ENCODE measurements around the gene TSNAX. TPM values are rescaled to one million over a fixed set of nuclear protein-coding genes. Genes with fewer than 3 reads are reported as not detected.

TSNAX gene
- total and polyA plus RNA-seq, 9 donors = 19.9 to 43.0 (median 32.0) TPM

GRCh38 chr1:231515748-231516147 is 12.7 kb upstream of the TSNAX start:
- DNase-seq = no peak
- Histone ChIP-seq H3K27ac (no peak overlapping the region), H3K27me3 (no peaks in the 10 kb centered on the region), H3K36me3 (no peaks in the 10 kb centered on the region), H3K9me3 (no peaks in the 10 kb centered on the region), H3K4me1 (ENCODE audit: insufficient read depth) (no peaks in the 10 kb centered on the region), H3K4me3 (no peak overlapping the region)
- TF ChIP-seq CTCF (IDR thresholded peaks at IDR 0.05) (no peak), POLR2A (IDR thresholded peaks at IDR 0.05) (no peak), EP300 (IDR thresholded peaks at IDR 0.05) (no peak)
- WGBS, 3 donors = 74 to 80% (median 76%) methylated on average over 2 of the region's 2 CpGs
- intact Hi-C loops (cut with DNase I) = no loop called here

GRCh38 chr1:231517076-231517475 is 11.4 kb upstream of the TSNAX start:
- H3K4me3 ChIP-seq = no peak overlapping the region
- TF ChIP-seq CTCF (IDR thresholded peaks at IDR 0.05) = no peak
- no peak for TF ChIP-seq POLR2A (IDR thresholded peaks at IDR 0.05)
- TF ChIP-seq EP300 (IDR thresholded peaks at IDR 0.05) = no peak
- intact Hi-C loops (cut with DNase I) = no loop called here
- no peaks in the 10 kb centered on the region for H3K9me3 ChIP-seq
- 30 to 33% (median 31%) methylated on average over 3 of the region's 3 CpGs for WGBS, 3 donors
- no peaks in the 10 kb centered on the region for H3K36me3 ChIP-seq
- H3K4me1 ChIP-seq (ENCODE audit: insufficient read depth) = no peaks in the 10 kb centered on the region
- no peak overlapping the region for H3K27ac ChIP-seq
- no peak for DNase-seq
- H3K27me3 ChIP-seq = no peaks in the 10 kb centered on the region

- no peak overlapping the region for H3K4me3 ChIP-seq
- no peaks in the 10 kb centered on the region for H3K36me3 ChIP-seq
- intact Hi-C loops (cut with DNase I) = no loop called here
- H3K4me1 ChIP-seq (ENCODE audit: insufficient read depth) = no peaks in the 10 kb centered on the region
- no peak overlapping the region for H3K27ac ChIP-seq
- 26 to 54% (median 27%) methylated on average over 5 of the region's 5 CpGs for WGBS, 3 donors
- no peaks in the 10 kb centered on the region for H3K9me3 ChIP-seq
- DNase-seq = no peak
- no peak for TF ChIP-seq CTCF (IDR thresholded peaks at IDR 0.05)
- TF ChIP-seq POLR2A (IDR thresholded peaks at IDR 0.05) = no peak
- TF ChIP-seq EP300 (IDR thresholded peaks at IDR 0.05) = no peak
- H3K27me3 ChIP-seq = no peaks in the 10 kb centered on the region
Observed at GRCh38 chr1:231518485-231519034, 9.9 kb upstream of the TSNAX start.

- Histone ChIP-seq H3K4me3 (no peak overlapping the region), H3K4me1 (ENCODE audit: insufficient read depth) (no peaks in the 10 kb centered on the region), H3K27ac (no peak overlapping the region), H3K36me3 (no peaks in the 10 kb centered on the region), H3K27me3 (no peaks in the 10 kb centered on the region), H3K9me3 (no peaks in the 10 kb centered on the region)
- intact Hi-C loops (cut with DNase I) = no loop called here
- WGBS, 3 donors = 61 to 65% (median 64%) methylated on average over 2 of the region's 2 CpGs
- TF ChIP-seq EP300 (IDR thresholded peaks at IDR 0.05) (no peak), CTCF (IDR thresholded peaks at IDR 0.05) (no peak), POLR2A (IDR thresholded peaks at IDR 0.05) (no peak)
- DNase-seq = no peak
Observed at GRCh38 chr1:231519166-231519565, 9.3 kb upstream of the TSNAX start.
